Uterus (tissue), 4 donors: Measurements from ENCODE around the gene CHRNE. TPM values are rescaled to one million over a fixed set of nuclear protein-coding genes. Genes with fewer than 3 reads are reported as not detected.

ENCODE experiments used
- DNase-seq, 2 donors: peaks; one replicate each; pipeline ENCODE4 v3.0.0-alpha.2; 2019 to 2020
- H3K27ac ChIP-seq, 2 donors: fragments of 200-600 bp; sonication (generic); 1 replicate in 1 of 2; 2 replicates in 1 of 2; pipeline ENCODE4 v1.5.1; 2016 to 2018
- H3K27me3 ChIP-seq, 2 donors: fragments of 200-600 bp; sonication (generic); one replicate each; pipeline ENCODE4 v1.5.1; 2018 to 2019; ENCODE audit warnings: control low read depth in 1 of 2
- H3K36me3 ChIP-seq, 2 donors: fragments of 200-600 bp; sonication (generic); one replicate each; pipeline ENCODE4 v1.5.1; 2019; ENCODE audit warnings: control low read depth in 1 of 2
- H3K4me1 ChIP-seq, 2 donors: fragments of 200-600 bp; sonication (generic); one replicate each; pipeline ENCODE4 v1.5.1; 2018 to 2019; ENCODE audit warnings: control low read depth in 1 of 2
- H3K4me3 ChIP-seq, 2 donors: fragments of 200-600 bp; sonication (generic); 1 replicate in 1 of 2; 2 replicates in 1 of 2; pipeline ENCODE4 v1.5.1; 2018 to 2019; ENCODE audit warnings: mild to moderate bottlenecking in 1 of 2
- H3K9me3 ChIP-seq, 2 donors: fragments of 200-600 bp; sonication (generic); one replicate each; pipeline ENCODE4 v1.5.1; 2019; ENCODE audit warnings: control low read depth in 1 of 2
- CTCF ChIP-seq, 4 experiments: fragments of 200-600 bp in 2 of 4; fragments of 450-650 bp in 2 of 4; sonication (generic) in 2 of 4; IDR thresholded peaks; one replicate each; pipeline ENCODE4 v1.5.1; 2016 to 2019; ENCODE audit warnings: antibody characterized with exemption in 4 of 4, mild to moderate bottlenecking in 2 of 4, moderate library complexity in 1 of 4
- POLR2A ChIP-seq, 2 donors: fragments of 450-650 bp; IDR thresholded peaks; one replicate each; pipeline ENCODE4 v1.6.1; 2016; ENCODE audit warnings: antibody characterized with exemption in 2 of 2, mild to moderate bottlenecking in 1 of 2, moderate library complexity in 1 of 2
- intact Hi-C: fragments of 100-400 bp; cut with DNase I; formaldehyde crosslinking; loops from one replicate; pipeline ENCODE4 v1.15.1; 2023; ENCODE audit warnings: low total_unique reads
- total RNA-seq, 4 donors: library from RNA; depleted of rRNA in 3 of 4; stranded (reverse); fragments of >200 nt in 3 of 4; gene quantifications; one replicate each; pipeline versions ENCODE4 v1.1.0 to v1.2.4, GENCODE V29; 2014 to 2023
- donor health status: DM: yes; HTN: yes; CAD: no.

Gene CHRNE
- total RNA-seq, 4 donors from 2014 or later: 0.79 to 0.83 TPM; not detected in 2

- intact Hi-C loops: no loop called here
- no peak overlapping the region for H3K4me3 ChIP-seq
- H3K36me3 ChIP-seq: no peaks in the 10 kb centered on the region
- H3K9me3 ChIP-seq: no peaks in the 10 kb centered on the region
- DNase-seq: no peak
- peak overlapping the region; percentile 93 to 98 for H3K27ac ChIP-seq
- TF ChIP-seq POLR2A (IDR thresholded peaks at IDR 0.05): no peak
- no peak for TF ChIP-seq CTCF (IDR thresholded peaks at IDR 0.05)
- peaks cover 14 to 22% of the 10 kb centered on the region in 2 donors for H3K4me1 ChIP-seq
- no peaks in the 10 kb centered on the region for H3K27me3 ChIP-seq
Measured at GRCh38 chr17:4944163-4944553, 41.3 kb upstream of the CHRNE start.

DNA sequence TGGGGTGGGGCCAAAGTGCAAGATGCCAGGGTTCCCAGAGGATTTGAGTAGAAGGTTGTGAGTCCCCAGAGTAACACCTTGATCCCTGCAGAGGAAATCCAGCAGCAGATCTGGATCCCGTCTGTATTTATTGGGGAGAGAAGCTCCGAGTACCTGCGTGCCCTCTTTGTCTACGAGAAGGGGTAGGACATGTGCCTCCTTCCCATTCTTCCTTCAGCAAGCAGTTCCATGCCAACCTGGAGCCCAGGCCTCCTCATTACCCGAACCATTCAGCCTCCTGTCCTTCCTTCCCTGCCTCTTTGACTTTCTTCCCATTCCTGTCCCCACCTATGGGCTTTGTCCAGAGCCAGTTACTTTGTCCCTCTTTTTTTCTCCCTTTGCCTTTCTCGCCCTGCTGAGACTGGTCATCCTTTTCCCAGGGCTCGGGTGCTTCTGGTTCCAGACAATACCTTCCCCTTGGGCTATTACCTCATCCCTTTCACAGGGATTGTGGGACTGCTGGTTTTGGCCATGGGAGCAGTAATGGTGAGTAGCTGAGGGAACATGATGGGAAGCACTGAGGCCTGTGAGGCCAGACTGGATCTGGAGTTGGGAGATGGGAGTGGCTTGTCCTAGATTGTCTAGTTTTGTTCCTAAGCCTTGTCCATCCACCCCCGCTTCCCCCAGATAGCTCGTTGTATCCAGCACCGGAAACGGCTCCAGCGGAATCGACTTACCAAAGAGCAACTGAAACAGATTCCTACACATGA lies 40.0 kb upstream of the CHRNE start:
- H3K4me3 ChIP-seq: no peak overlapping the region
- peaks cover 24 to 29% of the 10 kb centered on the region in 2 donors for H3K4me1 ChIP-seq
- no peaks in the 10 kb centered on the region for H3K36me3 ChIP-seq
- intact Hi-C loops: no loop called here
- DNase-seq: no peak
- H3K27ac ChIP-seq: no peak overlapping the region
- no peaks in the 10 kb centered on the region for H3K27me3 ChIP-seq
- no peaks in the 10 kb centered on the region for H3K9me3 ChIP-seq
- TF ChIP-seq CTCF (IDR thresholded peaks at IDR 0.05) (no peak), POLR2A (IDR thresholded peaks at IDR 0.05) (no peak)

DNA sequence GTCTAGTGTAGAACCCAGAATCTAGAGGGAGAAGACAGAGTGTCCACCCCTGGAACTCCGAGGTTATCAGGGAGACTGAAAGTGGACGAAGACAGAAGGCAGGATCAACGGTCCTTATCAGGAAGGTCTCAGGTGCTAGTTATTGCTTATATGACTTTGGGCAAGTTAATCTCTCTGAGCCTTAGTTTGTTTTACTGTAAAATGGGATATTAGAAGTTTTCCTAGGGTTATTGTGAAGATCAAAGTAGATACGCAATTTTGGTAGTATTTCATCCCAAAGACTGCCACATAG lies 38.4 kb upstream of the CHRNE start:
- intact Hi-C loops: no loop called here
- no peak for DNase-seq
- H3K4me1 ChIP-seq: peaks cover 24 to 25% of the 10 kb centered on the region in 2 donors

GRCh38 chr17:4940555-4941318 lies 37.8 kb upstream of the CHRNE start:
- Histone ChIP-seq H3K4me3 (peak overlapping the region; percentile 90 to 92), H3K27me3 (no peaks in the 10 kb centered on the region), H3K9me3 (no peaks in the 10 kb centered on the region), H3K27ac (peak overlapping the region; percentile 95 to 98), H3K4me1 (peaks cover 20 to 21% of the 10 kb centered on the region in 2 donors), H3K36me3 (no peaks in the 10 kb centered on the region)
- intact Hi-C loops: no loop called here
- TF ChIP-seq POLR2A (IDR thresholded peaks at IDR 0.05): no peak
- no peak for TF ChIP-seq CTCF (IDR thresholded peaks at IDR 0.05)
- peak in 1 of 2 donors; percentile 90 for DNase-seq

More for the DNA sequence above, 38.4 kb upstream of the CHRNE start:
- Histone ChIP-seq H3K4me3 (peak overlapping the region; percentile 90 to 92), H3K27ac (peak overlapping the region; percentile 95 to 98), H3K9me3 (no peaks in the 10 kb centered on the region), H3K27me3 (no peaks in the 10 kb centered on the region), H3K36me3 (no peaks in the 10 kb centered on the region)
- TF ChIP-seq CTCF (IDR thresholded peaks at IDR 0.05): no peak
- no peak for TF ChIP-seq POLR2A (IDR thresholded peaks at IDR 0.05)
